ENCODE measurements around the gene LMOD3.

The LMOD3 gene

GRCh38 chr3:69122403-69122802 lies at the start of gene LMOD3:
LMOD3 (minus strand) TSS chr3:69122595; CDS start chr3:69122386, 209 bp downstream.
- DNase-seq: no peak

- no peak for DNase-seq
Measured at GRCh38 chr3:69172058-69172457, 49.7 kb upstream of the LMOD3 start.

- no peak for DNase-seq
Measured at GRCh38 chr3:69166446-69166845, 44.1 kb upstream of the LMOD3 start.

- no peak for DNase-seq
Measured at GRCh38 chr3:69165744-69166143, 43.3 kb upstream of the LMOD3 start.

- no peak for DNase-seq
Measured at GRCh38 chr3:69164296-69164695, 41.9 kb upstream of the LMOD3 start.

GRCh38 chr3:69162308-69162980 lies 40.0 kb upstream of the LMOD3 start:
- no peak for DNase-seq

- DNase-seq: peak; percentile 13
Measured at GRCh38 chr3:69161587-69162307, 39.4 kb upstream of the LMOD3 start.

- no peak for DNase-seq
Measured at GRCh38 chr3:69160525-69160924, 38.1 kb upstream of the LMOD3 start.

GRCh38 chr3:69160107-69160506 lies 37.7 kb upstream of the LMOD3 start:
- no peak for DNase-seq

- DNase-seq: no peak
Measured at GRCh38 chr3:69149586-69149985, 27.2 kb upstream of the LMOD3 start.

GRCh38 chr3:69145688-69146087 lies 23.3 kb upstream of the LMOD3 start:
- DNase-seq: no peak

- no peak for DNase-seq
Measured at GRCh38 chr3:69144631-69145245, 22.3 kb upstream of the LMOD3 start.

- no peak for DNase-seq
Measured at GRCh38 chr3:69143612-69144011, 21.2 kb upstream of the LMOD3 start.

GRCh38 chr3:69142797-69143454 lies 20.5 kb upstream of the LMOD3 start:
- DNase-seq: no peak

- no peak for DNase-seq
Measured at GRCh38 chr3:69142090-69142489, 19.7 kb upstream of the LMOD3 start.

GRCh38 chr3:69141313-69141712 lies 18.9 kb upstream of the LMOD3 start:
- DNase-seq: no peak

- DNase-seq: no peak
Measured at GRCh38 chr3:69137412-69137811, 15.0 kb upstream of the LMOD3 start.

GRCh38 chr3:69137005-69137404 lies 14.6 kb upstream of the LMOD3 start:
- no peak for DNase-seq

- DNase-seq: no peak
Measured at GRCh38 chr3:69130689-69131088, 8.3 kb upstream of the LMOD3 start.

- DNase-seq: no peak
Measured at GRCh38 chr3:69129531-69129930, 7.1 kb upstream of the LMOD3 start.

GRCh38 chr3:69128509-69128908 lies 6.1 kb upstream of the LMOD3 start:
- DNase-seq: no peak

GRCh38 chr3:69126999-69127398 lies 4.6 kb upstream of the LMOD3 start:
- DNase-seq: no peak

GRCh38 chr3:69126216-69126615 lies 3.8 kb upstream of the LMOD3 start:
- no peak for DNase-seq

GRCh38 chr3:69121950-69122349 lies 445 bp downstream of the LMOD3 start:
- no peak for DNase-seq

Measured in activated CD4-positive, alpha-beta T cell treated with anti-CD3 and anti-CD28 coated beads, Interleukin-2, amount 50 U/mL, for 1 hour (primary cell).